B cell (primary cell): ENCODE measurements around the gene ANKRD24. TPM values are rescaled to one million over a fixed set of nuclear protein-coding genes. Genes with fewer than 3 reads are reported as not detected.

ENCODE experiments used
- ATAC-seq: fragments of 200-7000 bp; cut with Tn5 transposase; one replicate; pipeline ENCODE4 v1.10.0; 2021; ENCODE audit warnings: low read depth, mild to moderate bottlenecking, moderate number of reproducible peaks, moderate library complexity
- CTCF ChIA-PET: fragments of 350-600 bp; sonication (Branson Sonifier 250); formaldehyde crosslinking; loops from one replicate; lab custom pipeline; 2021; ENCODE audit warnings: antibody characterized with exemption, inconsistent platforms; lab: Charles Lee
- POLR2A ChIA-PET: fragments of 350-600 bp; sonication (Branson Sonifier 250); formaldehyde crosslinking; loops from one replicate; lab custom pipeline; 2021; ENCODE audit warnings: antibody characterized with exemption; lab: Charles Lee
- DNase-seq: peaks from one replicate; pipeline ENCODE4 v3.0.0; 2013
- H2AFZ ChIP-seq: 2 replicates; pipeline ENCODE4 v1.6.1; 2012; ENCODE audit warnings: mild to moderate bottlenecking, low read depth, low read length; ENCODE audit not compliant: insufficient read depth, poor library complexity, severe bottlenecking
- H3K27ac ChIP-seq, 2 donors: 1 replicate in 1 of 2; 2 replicates in 1 of 2; pipeline ENCODE4 v1.5.1; 2012 to 2013; ENCODE audit warnings: low read length in 2 of 2, mild to moderate bottlenecking in 2 of 2, moderate library complexity in 1 of 2
- H3K27me3 ChIP-seq, 4 experiments: fragments of 200-600 bp in 1 of 4; sonication (generic) in 1 of 4; replicated peaks in 1 of 4; 1 replicate in 2 of 4; 2 replicates in 2 of 4; pipeline versions ENCODE4 v1.6.1 to v1.7.0; 2013 to 2016; ENCODE audit warnings: low read length in 3 of 4, mild to moderate bottlenecking in 2 of 4, mixed read lengths in 1 of 4, moderate library complexity in 1 of 4; ENCODE audit not compliant: insufficient read depth in 4 of 4, control insufficient read depth in 3 of 4; ENCODE audit errors: control extremely low read depth in 1 of 4
- H3K36me3 ChIP-seq, 2 experiments: replicated peaks in 1 of 2; 1 replicate in 1 of 2; 2 replicates in 1 of 2; pipeline versions ENCODE4 v1.6.1 to v1.7.1; 2013; ENCODE audit warnings: low read length in 1 of 2; ENCODE audit not compliant: insufficient read depth in 2 of 2, control insufficient read depth in 1 of 2; ENCODE audit errors: control extremely low read depth in 1 of 2, extremely low read depth in 1 of 2
- H3K4me1 ChIP-seq, 2 donors: fragments of 200-600 bp in 1 of 2; sonication (generic) in 1 of 2; 1 replicate in 1 of 2; 2 replicates in 1 of 2; pipeline versions ENCODE4 v1.5.1 to v1.6.1; 2013 to 2017; ENCODE audit warnings: low read length in 2 of 2; ENCODE audit not compliant: control insufficient read depth in 2 of 2, insufficient read depth in 2 of 2
- H3K4me2 ChIP-seq: replicated peaks from 2 replicates; pipeline ENCODE3; 2012; ENCODE audit warnings: mild to moderate bottlenecking, low read depth, low read length; ENCODE audit not compliant: poor library complexity, severe bottlenecking
- H3K4me3 ChIP-seq, 5 experiments: fragments of 200-600 bp in 1 of 5; sonication (generic) in 1 of 5; 1 replicate in 3 of 5; 2 replicates in 2 of 5; pipeline versions ENCODE4 v1.5.1 to v1.7.0; 2011 to 2016; ENCODE audit warnings: low read length in 4 of 5, mild to moderate bottlenecking in 4 of 5, low read depth in 2 of 5, control low read depth in 1 of 5, moderate library complexity in 1 of 5; ENCODE audit not compliant: insufficient read depth in 1 of 5; ENCODE audit errors: control extremely low read depth in 1 of 5, extremely low read depth in 1 of 5
- H3K79me2 ChIP-seq: fragments of 200-600 bp; sonication (generic); one replicate; pipeline ENCODE4 v1.6.0; 2016; ENCODE audit warnings: low read length; ENCODE audit not compliant: control insufficient read depth, insufficient read depth
- H3K9ac ChIP-seq: fragments of 200-600 bp; sonication (generic); 2 replicates; pipeline ENCODE4 v1.6.1; 2017; ENCODE audit warnings: mild to moderate bottlenecking, low read length, moderate library complexity
- H3K9me3 ChIP-seq, 3 donors: one replicate each; pipeline versions ENCODE4 v1.6.1 to v1.7.1; 2013; ENCODE audit warnings: low read length in 2 of 3; ENCODE audit not compliant: control insufficient read depth in 2 of 3, insufficient read depth in 1 of 3; ENCODE audit errors: control extremely low read depth in 1 of 3
- H4K20me1 ChIP-seq: 2 replicates; pipeline ENCODE4 v1.6.0; 2012; ENCODE audit warnings: mild to moderate bottlenecking, low read length; ENCODE audit not compliant: insufficient read depth, control insufficient read depth, poor library complexity, severe bottlenecking
- H3K27ac Mint-ChIP-seq: one replicate; pipeline ENCODE4 v1.8.0; 2021; ENCODE audit warnings: mixed read lengths
- H3K27me3 Mint-ChIP-seq: one replicate; pipeline ENCODE4 v1.8.0; 2021; ENCODE audit warnings: mixed read lengths
- H3K4me1 Mint-ChIP-seq: one replicate; pipeline ENCODE4 v1.8.0; 2021; ENCODE audit warnings: mixed read lengths
- H3K4me3 Mint-ChIP-seq: one replicate; pipeline ENCODE4 v1.8.0; 2021; ENCODE audit warnings: mixed read lengths
- H3K9me3 Mint-ChIP-seq: one replicate; pipeline ENCODE4 v1.8.0; 2022; ENCODE audit warnings: mixed read lengths; ENCODE audit not compliant: insufficient read depth
- CTCF ChIP-seq: fragments of 200-600 bp; IDR thresholded peaks from one replicate; pipeline ENCODE4 v1.8.0; 2022; ENCODE audit warnings: antibody characterized with exemption, mild to moderate bottlenecking
- EZH2 ChIP-seq: IDR thresholded peaks from 2 replicates; pipeline ENCODE4 v1.6.1; 2012; ENCODE audit warnings: borderline replicate concordance, low read depth, mild to moderate bottlenecking, moderate library complexity, low read length; ENCODE audit not compliant: insufficient read depth, poor library complexity, severe bottlenecking
- WGBS: methylation state at CpG from one replicate; pipeline ENCODE4 v1.1.5; 2013; ENCODE audit warnings: missing lambda C conversion rate; ENCODE audit not compliant: insufficient coverage; 5-methylcytosine and 5-hydroxymethylcytosine counted together
- intact Hi-C: fragments of 100-400 bp; cut with micrococcal nuclease; formaldehyde crosslinking; loops from one replicate; pipeline ENCODE4 v1.10.0; 2022
- polyA plus RNA-seq: library from polyadenylated mRNA; depleted of rRNA; stranded (reverse); fragments of >200 nt; gene quantifications from 2 replicates; pipeline ENCODE4 v1.2.3, GENCODE V29; 2012
- total RNA-seq, 2 donors: library from RNA; stranded (reverse); fragments of 120-200 nt in 1 of 2; gene quantifications; 1 replicate in 1 of 2; 2 replicates in 1 of 2; pipeline versions ENCODE4 v1.2.3 to v1.2.4, GENCODE V29; 2013 to 2022

Gene ANKRD24
- total and polyA plus RNA-seq, 2 donors (not counting 1 experiment from before 2014, with no cell fraction given), result 0.37 to 1.5 TPM

GRCh38 chr19:4246767-4247593 lies 64.5 kb downstream of the ANKRD24 start, which contains the start of gene YJU2:
Gene YJU2, plus strand, starts transcription at chr19:4247080. Its CDS starts 67 bp downstream, at chr19:4247147.
- no peak for TF ChIP-seq EZH2
- peak; percentile 40 for TF ChIP-seq CTCF
- Histone ChIP-seq H3K9me3 (peaks cover 0 to 8% (median 3%) of the 10 kb centered on the region in 3 donors), H3K27me3 (no peaks in the 10 kb centered on the region), H4K20me1 (peaks cover 39% of the 10 kb centered on the region), H3K4me2 (peak within 1 kb of the TSS; percentile 84), H3K9ac (peak within 1 kb of the TSS; percentile 94), H3K79me2 (peaks cover 35% of the 10 kb centered on the region), H3K27ac (peak within 1 kb of the TSS; percentile 99 to 100), H3K4me1 (peaks cover 12 to 24% of the 10 kb centered on the region in 2 donors), H3K36me3 (peaks cover 4 to 36% of the 10 kb centered on the region in 2 experiments), H3K4me3 (peak within 1 kb of the TSS; percentile 86 to 99 (median 98)), H2AFZ (peak within 1 kb of the TSS; percentile 95)
- WGBS, result 1% methylated on average over 22 of the region's 45 CpGs
- Mint-ChIP-seq H3K9me3 (no peaks in the 10 kb centered on the region), H3K27me3 (no peaks in the 10 kb centered on the region), H3K27ac (peak within 1 kb of the TSS; percentile 95), H3K4me1 (peaks cover 23% of the 10 kb centered on the region), H3K4me3 (peak within 1 kb of the TSS; percentile 91)
- peak; percentile 94 for ATAC-seq
- CTCF ChIA-PET, result interaction anchor here (0.6 to 1.2 kb wide), 5 partner anchors 15 to 224 kb away, joined by 3 to 7 read pairs (median 4); partner anchors contain the start of genes EBI3 and SH3GL1
- intact Hi-C loops, result loop anchor here (1.0 to 5.0 kb wide), 7 partner anchors 18 to 544 kb away; partner anchors contain the start of genes CHAF1A, EBI3, EEF2 and FEM1A
- POLR2A ChIA-PET, result interaction anchor here (0.6 to 1.3 kb wide), 6 partner anchors 11 to 262 kb away, joined by 3 to 7 read pairs (median 4); partner anchors contain the start of genes EBI3, EEF2 and ZBTB7A
- DNase-seq, result peak; percentile 99
